NCI-H2029 (cell line): ENCODE data around the gene PI4KB.
A peak's percentile ranks its signal among the peaks of the same experiment; 100 is the strongest.

ENCODE experiments used
- DNase-seq: peaks from one replicate; lab custom pipeline; 2025; lab: John Stamatoyannopoulos, UW

PI4KB gene

DNA sequence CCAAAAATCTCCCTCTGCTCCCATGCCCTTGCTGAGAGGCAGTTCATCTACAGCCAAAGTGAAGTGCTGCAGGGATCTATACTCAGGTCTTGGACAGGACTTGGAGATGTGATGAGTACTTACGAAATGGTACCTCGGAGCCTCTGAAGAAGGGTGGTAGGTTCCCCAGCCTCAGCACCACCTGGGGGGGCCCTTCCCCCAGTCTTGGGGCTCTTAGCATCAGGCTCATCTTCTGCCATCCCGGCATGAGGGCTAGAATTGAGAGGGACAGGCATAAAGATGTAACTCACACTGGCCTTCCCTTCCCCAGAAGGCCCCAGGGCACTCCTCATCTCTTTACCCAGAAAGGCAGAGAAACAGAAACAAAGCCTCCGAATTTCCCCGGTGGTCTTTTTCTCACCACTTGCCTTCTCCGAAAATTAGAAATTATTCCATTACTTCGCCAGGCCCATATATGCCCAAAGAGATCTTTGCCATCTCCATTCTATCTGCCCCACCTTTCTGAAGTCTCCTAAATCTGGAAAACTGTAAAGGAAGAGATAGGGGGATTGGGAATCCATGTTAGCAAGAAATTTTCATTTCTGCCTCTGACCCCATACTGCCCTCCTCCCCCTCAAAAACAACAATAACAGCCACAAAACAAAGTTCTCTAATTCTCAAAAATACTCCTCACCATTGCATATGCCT, 19.0 kb upstream of the PI4KB start:
- DNase-seq = no peak

DNA sequence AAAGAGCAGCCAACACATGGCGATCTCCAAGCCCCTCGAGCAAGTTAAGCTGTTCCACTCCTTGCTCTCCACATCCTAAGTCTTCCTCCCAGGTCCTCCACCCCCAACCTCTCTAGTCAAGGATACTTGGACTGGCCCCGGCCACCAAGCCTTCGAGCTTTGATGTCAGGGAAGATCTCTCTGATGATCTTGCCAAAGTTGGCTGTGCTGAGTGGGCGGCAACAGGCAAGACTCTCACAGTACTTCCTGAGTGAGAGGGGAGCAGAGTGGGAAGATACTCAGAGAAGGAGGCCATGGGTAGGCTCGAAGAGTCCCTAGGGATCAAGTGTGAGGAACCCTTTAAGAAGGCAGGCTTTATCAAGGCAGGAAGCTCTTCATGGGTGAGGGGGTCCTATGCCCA, 17.1 kb upstream of the PI4KB start:
- no peak for DNase-seq

DNA sequence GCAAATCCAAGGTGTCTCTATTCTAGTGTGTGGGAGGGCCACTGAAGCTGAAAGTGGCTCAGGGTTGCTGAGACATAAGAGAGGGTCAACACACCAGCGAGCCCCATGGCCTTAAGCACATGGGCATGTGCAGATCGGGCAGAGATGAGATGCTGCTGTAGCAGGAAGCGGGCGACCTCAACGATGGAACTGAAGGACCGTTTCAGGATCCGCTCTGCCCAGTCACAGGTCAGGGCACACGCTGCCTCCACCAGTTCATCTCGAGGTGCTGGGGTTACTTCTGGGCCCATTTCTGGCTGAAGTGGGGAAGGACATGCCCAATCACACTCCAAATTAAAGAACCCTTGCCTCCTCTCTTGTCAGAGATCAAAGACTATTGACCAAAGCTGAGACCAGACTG, 16.4 kb upstream of the PI4KB start:
- no peak for DNase-seq

DNA sequence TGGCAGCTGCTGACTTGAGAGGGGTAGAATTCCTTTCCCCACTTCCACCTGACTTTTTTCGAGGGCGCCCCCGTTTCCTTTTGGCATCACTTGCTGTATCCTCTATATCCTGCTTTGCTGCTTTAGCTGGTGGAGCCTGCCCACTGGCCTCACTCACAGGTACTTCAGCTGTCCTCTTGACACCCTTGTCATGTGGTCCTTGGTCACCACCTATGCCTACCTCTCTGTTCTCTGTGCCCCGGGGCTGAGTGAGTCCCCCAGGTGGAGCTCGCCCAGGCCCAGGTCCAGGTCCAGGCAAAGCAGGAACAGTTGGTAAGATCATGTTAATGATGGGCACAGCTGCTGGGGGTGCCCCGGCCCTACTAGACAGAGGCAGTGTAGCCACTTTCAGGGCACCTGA, 15.4 kb upstream of the PI4KB start:
- no peak for DNase-seq

GRCh38 chr1:151342021-151342420, 14.8 kb upstream of the PI4KB start:
- no peak for DNase-seq

GRCh38 chr1:151340870-151341754, 13.9 kb upstream of the PI4KB start:
- peak; percentile 69 for DNase-seq

GRCh38 chr1:151336556-151336955, 9.3 kb upstream of the PI4KB start:
- DNase-seq = no peak

DNA sequence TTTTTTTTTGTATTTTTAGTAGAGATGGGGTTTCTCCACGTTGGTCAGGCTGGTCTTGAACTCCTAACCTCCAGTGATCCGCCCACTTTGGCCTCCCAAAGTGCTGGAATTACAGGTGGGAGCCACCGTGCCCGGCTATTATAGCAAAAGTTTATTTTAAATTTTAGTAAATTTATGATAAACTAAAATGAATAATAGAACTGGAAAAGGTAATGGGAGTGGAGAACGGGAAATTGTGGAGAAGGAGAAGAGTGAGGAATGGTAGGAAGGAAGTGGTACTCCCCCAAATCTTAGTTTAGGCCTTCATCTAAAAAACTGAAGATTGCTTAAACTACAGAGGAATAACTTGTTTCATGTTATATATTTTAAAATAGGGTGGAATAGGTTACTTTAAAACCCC, 7.6 kb upstream of the PI4KB start:
- DNase-seq = no peak

GRCh38 chr1:151327903-151328674, 873 bp upstream of the PI4KB start:
- no peak for DNase-seq

- no peak for DNase-seq
Observed at GRCh38 chr1:151326619-151327222, 495 bp downstream of the PI4KB start.

DNA sequence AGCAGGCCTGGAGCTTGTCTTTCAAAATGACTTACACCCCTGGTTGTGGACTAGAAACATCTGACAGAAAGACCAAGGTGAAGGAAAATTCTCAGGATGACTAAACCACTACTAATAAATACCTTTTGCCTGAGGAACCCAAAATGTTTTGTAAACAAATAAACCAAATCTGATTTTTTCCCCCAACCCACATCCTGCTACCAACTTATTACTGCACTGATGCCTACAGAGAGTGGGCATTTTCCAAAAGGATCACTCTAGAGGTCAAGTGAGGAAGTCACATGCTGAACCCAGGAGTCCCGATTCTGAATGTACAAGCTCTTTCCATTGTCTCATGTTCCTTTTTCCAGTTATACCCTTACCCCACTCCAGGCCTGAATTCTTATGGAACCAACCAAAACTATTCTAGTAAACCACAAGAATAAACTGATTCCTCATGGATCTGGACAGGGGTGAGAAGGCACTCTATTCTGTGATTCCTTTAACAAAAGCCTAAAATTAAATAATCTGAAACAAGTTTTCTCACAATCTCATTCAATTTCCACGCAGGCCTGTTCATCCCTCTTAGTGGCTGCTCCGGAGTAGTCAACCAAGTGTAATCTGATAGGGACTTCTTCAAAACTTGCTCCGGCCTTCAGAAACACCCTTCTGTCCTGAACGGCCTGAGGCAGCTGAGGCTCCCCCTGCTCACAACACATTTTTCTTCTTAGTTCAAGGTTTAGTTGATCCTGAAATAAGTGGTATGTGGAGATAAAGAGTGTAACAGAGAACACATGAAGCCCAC, 1.4 kb downstream of the PI4KB start:
- DNase-seq = no peak

GRCh38 chr1:151325231-151325630, 2.0 kb downstream of the PI4KB start:
- DNase-seq = no peak

DNA sequence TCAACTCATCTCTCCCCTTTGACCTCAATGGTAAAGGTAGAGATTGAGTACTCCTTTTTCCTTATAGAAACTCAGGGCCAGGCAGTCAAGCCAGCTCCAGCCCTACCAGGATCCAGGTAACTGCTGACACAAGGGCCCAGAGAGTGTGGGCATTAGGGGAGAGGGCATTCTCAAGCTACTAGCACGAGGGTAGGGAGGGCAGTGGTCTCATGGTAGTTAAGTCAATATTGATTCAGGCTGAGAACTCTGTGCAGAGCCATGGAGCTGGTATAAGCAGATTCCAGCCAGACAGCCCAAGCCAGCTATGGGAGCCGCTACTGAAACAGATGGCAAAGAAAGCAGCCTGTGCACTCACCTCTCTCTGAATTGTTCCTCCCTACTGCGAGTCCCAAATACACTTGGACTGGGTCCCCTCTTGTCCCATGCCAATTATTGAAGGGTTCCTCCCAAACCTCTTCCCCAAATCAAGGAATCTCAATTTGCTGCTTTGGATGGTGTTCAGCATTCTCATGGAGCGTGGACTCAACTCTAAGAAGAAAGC, 2.8 kb downstream of the PI4KB start:
- DNase-seq = no peak

GRCh38 chr1:151318975-151319374, 8.2 kb downstream of the PI4KB start:
- no peak for DNase-seq

GRCh38 chr1:151315565-151316235, 11.5 kb downstream of the PI4KB start:
- no peak for DNase-seq

GRCh38 chr1:151314137-151314875, 12.9 kb downstream of the PI4KB start:
- no peak for DNase-seq

DNA sequence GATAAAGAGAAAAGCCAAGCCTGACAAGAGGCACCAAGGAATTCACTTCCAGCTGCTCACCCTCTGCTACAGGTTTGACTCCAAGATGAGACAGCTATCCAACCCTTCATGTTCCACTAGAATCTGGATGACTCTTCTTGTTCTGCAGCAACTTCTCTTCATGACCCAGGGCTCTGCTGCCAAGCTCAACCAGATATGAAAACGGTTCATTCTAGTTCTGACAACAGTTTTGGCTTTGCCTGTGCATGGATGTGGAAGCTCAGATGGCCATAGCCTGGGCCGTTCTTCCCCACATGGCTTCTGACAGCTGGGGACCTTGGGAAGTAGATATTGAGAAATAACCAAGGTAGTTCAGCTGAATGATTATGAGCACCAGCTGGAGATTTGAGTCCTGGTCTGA, 13.7 kb downstream of the PI4KB start:
- no peak for DNase-seq

GRCh38 chr1:151312826-151313225, 14.4 kb downstream of the PI4KB start:
- no peak for DNase-seq

GRCh38 chr1:151312411-151312810, 14.8 kb downstream of the PI4KB start:
- no peak for DNase-seq
